ENCODE results near the gene ZC3HAV1L.
"Not testable (repeated sequence)": the region's sequence is repeated elsewhere in the genome, so short reads cannot be mapped to it uniquely, and the experiment has no call there.

The ZC3HAV1L gene

GRCh38 chr7:139079861-139080260 is 44.0 kb upstream of the ZC3HAV1L start:
- H2BK15ac ChIP-seq (ENCODE audit: low read depth, poor library complexity, severe bottlenecking) = no peak overlapping the region
- no peak overlapping the region for H3K9ac ChIP-seq (ENCODE audit: low read length)
- peaks cover 6% of the 10 kb centered on the region for H3K4me1 ChIP-seq (ENCODE audit: control insufficient read depth, insufficient read depth, low read depth, low read length)
- 97% methylated on average over 11 of the region's 15 CpGs for WGBS
- H3K14ac ChIP-seq (ENCODE audit: low read length in 2 of 2) = no peak overlapping the region
- H2BK120ac ChIP-seq (ENCODE audit: low read depth, low read length) = no peak overlapping the region
- H3K18ac ChIP-seq (ENCODE audit: low read depth in 1 of 2, low read length in 2 of 2) = no peak overlapping the region
- H4K8ac ChIP-seq (ENCODE audit: low read length) = no peak overlapping the region
- DNase-seq = no peak
- no peak overlapping the region for H3K4me2 ChIP-seq (ENCODE audit: low read length, poor library complexity, severe bottlenecking)
- H3K23ac ChIP-seq (ENCODE audit: low read length in 2 of 2) = no peak overlapping the region
- H2AFZ ChIP-seq (ENCODE audit: low read depth, low read length) = no peak overlapping the region
- no peak overlapping the region for H3K4ac ChIP-seq (ENCODE audit: low read depth in 1 of 2, low read length in 2 of 2)
- no peak overlapping the region for H3K4me3 ChIP-seq (ENCODE audit: insufficient read depth in 1 of 2, low read depth in 1 of 2, low read length in 2 of 2)
- H2BK5ac ChIP-seq (ENCODE audit: low read depth, low read length, poor library complexity, severe bottlenecking) = no peak overlapping the region
- peaks cover 18% of the 10 kb centered on the region for H3K79me1 ChIP-seq (replicated peaks; ENCODE audit: low read length, poor library complexity, severe bottlenecking)
- no peak overlapping the region for H2BK12ac ChIP-seq (ENCODE audit: low read length in 2 of 2)
- no peak overlapping the region for H3K27ac ChIP-seq (ENCODE audit: low read length, poor library complexity, severe bottlenecking)
- no peaks in the 10 kb centered on the region for H3K9me3 ChIP-seq (ENCODE audit: control insufficient read depth, low read length)
- no peaks in the 10 kb centered on the region for H3K27me3 ChIP-seq (ENCODE audit: control insufficient read depth in 1 of 2, insufficient read depth in 1 of 2, low read length in 2 of 2)
- H3K36me3 ChIP-seq (ENCODE audit: control insufficient read depth in 1 of 2, insufficient read depth in 2 of 2, low read depth in 1 of 2, low read length in 2 of 2) = peaks cover 22 to 92% of the 10 kb centered on the region in 2 experiments
- no peak overlapping the region for H2AK5ac ChIP-seq (ENCODE audit: low read length, severe bottlenecking)
- no peak overlapping the region for H4K91ac ChIP-seq (ENCODE audit: low read length)

- no peak overlapping the region for H3K4me3 ChIP-seq (ENCODE audit: insufficient read depth in 1 of 2, low read depth in 1 of 2, low read length in 2 of 2)
- no peak overlapping the region for H2BK120ac ChIP-seq (ENCODE audit: low read depth, low read length)
- no peaks in the 10 kb centered on the region for H3K9me3 ChIP-seq (ENCODE audit: control insufficient read depth, low read length)
- no peak overlapping the region for H2BK5ac ChIP-seq (ENCODE audit: low read depth, low read length, poor library complexity, severe bottlenecking)
- H3K27ac ChIP-seq (ENCODE audit: low read length, poor library complexity, severe bottlenecking) = no peak overlapping the region
- H2BK12ac ChIP-seq (ENCODE audit: low read length in 2 of 2) = no peak overlapping the region
- no peak overlapping the region for H3K4ac ChIP-seq (ENCODE audit: low read depth in 1 of 2, low read length in 2 of 2)
- H4K91ac ChIP-seq (ENCODE audit: low read length) = peak overlapping the region; percentile 7
- H3K27me3 ChIP-seq (ENCODE audit: control insufficient read depth in 1 of 2, insufficient read depth in 1 of 2, low read length in 2 of 2) = no peaks in the 10 kb centered on the region
- WGBS = 100% methylated on average over 1 of the region's 1 CpG
- no peak for DNase-seq
- H2AK5ac ChIP-seq (ENCODE audit: low read length, severe bottlenecking) = no peak overlapping the region
- no peak overlapping the region for H2AFZ ChIP-seq (ENCODE audit: low read depth, low read length)
- H4K8ac ChIP-seq (ENCODE audit: low read length) = no peak overlapping the region
- H3K18ac ChIP-seq (ENCODE audit: low read depth in 1 of 2, low read length in 2 of 2) = no peak overlapping the region
- H3K4me1 ChIP-seq (ENCODE audit: control insufficient read depth, insufficient read depth, low read depth, low read length) = peaks cover 6% of the 10 kb centered on the region
- H3K9ac ChIP-seq (ENCODE audit: low read length) = no peak overlapping the region
- H3K36me3 ChIP-seq (ENCODE audit: control insufficient read depth in 1 of 2, insufficient read depth in 2 of 2, low read depth in 1 of 2, low read length in 2 of 2) = peaks cover 22 to 87% of the 10 kb centered on the region in 2 experiments
- no peak overlapping the region for H3K14ac ChIP-seq (ENCODE audit: low read length in 2 of 2)
- H3K79me1 ChIP-seq (replicated peaks; ENCODE audit: low read length, poor library complexity, severe bottlenecking) = peaks cover 18% of the 10 kb centered on the region
- H3K4me2 ChIP-seq (ENCODE audit: low read length, poor library complexity, severe bottlenecking) = no peak overlapping the region
- no peak overlapping the region for H3K23ac ChIP-seq (ENCODE audit: low read length in 2 of 2)
- no peak overlapping the region for H2BK15ac ChIP-seq (ENCODE audit: low read depth, poor library complexity, severe bottlenecking)
These were observed 43.1 kb upstream of the ZC3HAV1L start for GRCh38 chr7:139078911-139079310.

GRCh38 chr7:139078399-139078798 is 42.6 kb upstream of the ZC3HAV1L start:
- Histone ChIP-seq H3K4ac (ENCODE audit: low read depth in 1 of 2, low read length in 2 of 2) (no peak overlapping the region), H3K9me3 (ENCODE audit: control insufficient read depth, low read length) (no peaks in the 10 kb centered on the region), H3K79me1 (replicated peaks; ENCODE audit: low read length, poor library complexity, severe bottlenecking) (peaks cover 21% of the 10 kb centered on the region), H4K91ac (ENCODE audit: low read length) (no peak overlapping the region), H3K9ac (ENCODE audit: low read length) (no peak overlapping the region), H2AK5ac (ENCODE audit: low read length, severe bottlenecking) (no peak overlapping the region), H3K23ac (ENCODE audit: low read length in 2 of 2) (no peak overlapping the region), H3K4me1 (ENCODE audit: control insufficient read depth, insufficient read depth, low read depth, low read length) (peaks cover 6% of the 10 kb centered on the region), H4K8ac (ENCODE audit: low read length) (no peak overlapping the region), H3K18ac (ENCODE audit: low read depth in 1 of 2, low read length in 2 of 2) (no peak overlapping the region), H2BK120ac (ENCODE audit: low read depth, low read length) (no peak overlapping the region), H2AFZ (ENCODE audit: low read depth, low read length) (no peak overlapping the region), H3K27ac (ENCODE audit: low read length, poor library complexity, severe bottlenecking) (no peak overlapping the region), H3K14ac (ENCODE audit: low read length in 2 of 2) (no peak overlapping the region), H2BK12ac (ENCODE audit: low read length in 2 of 2) (no peak overlapping the region), H2BK15ac (ENCODE audit: low read depth, poor library complexity, severe bottlenecking) (no peak overlapping the region), H2BK5ac (ENCODE audit: low read depth, low read length, poor library complexity, severe bottlenecking) (no peak overlapping the region), H3K27me3 (ENCODE audit: control insufficient read depth in 1 of 2, insufficient read depth in 1 of 2, low read length in 2 of 2) (no peaks in the 10 kb centered on the region), H3K4me2 (ENCODE audit: low read length, poor library complexity, severe bottlenecking) (no peak overlapping the region), H3K36me3 (ENCODE audit: control insufficient read depth in 1 of 2, insufficient read depth in 2 of 2, low read depth in 1 of 2, low read length in 2 of 2) (peaks cover 23 to 87% of the 10 kb centered on the region in 2 experiments), H3K4me3 (ENCODE audit: insufficient read depth in 1 of 2, low read depth in 1 of 2, low read length in 2 of 2) (no peak overlapping the region)
- peak; percentile 31 for DNase-seq
- whole genome bisulfite sequencing = no CpG with 5 or more reads among the region's 1 CpG

GRCh38 chr7:139077706-139078105 is 41.9 kb upstream of the ZC3HAV1L start:
- peaks cover 21% of the 10 kb centered on the region for H3K79me1 ChIP-seq (replicated peaks; ENCODE audit: low read length, poor library complexity, severe bottlenecking)

More at GRCh38 chr7:139077706-139078105, 41.9 kb upstream of the ZC3HAV1L start:
- H2BK15ac ChIP-seq (ENCODE audit: low read depth, poor library complexity, severe bottlenecking); H4K91ac ChIP-seq (ENCODE audit: low read length); H2AK5ac ChIP-seq (ENCODE audit: low read length, severe bottlenecking); H3K9ac ChIP-seq (ENCODE audit: low read length); H3K4me3 ChIP-seq (ENCODE audit: insufficient read depth in 1 of 2, low read depth in 1 of 2, low read length in 2 of 2); H2BK12ac ChIP-seq (ENCODE audit: low read length in 2 of 2); H2BK5ac ChIP-seq (ENCODE audit: low read depth, low read length, poor library complexity, severe bottlenecking); DNase-seq; H3K4ac ChIP-seq (ENCODE audit: low read depth in 1 of 2, low read length in 2 of 2); H3K23ac ChIP-seq (ENCODE audit: low read length in 2 of 2); H3K27me3 ChIP-seq (ENCODE audit: control insufficient read depth in 1 of 2, insufficient read depth in 1 of 2, low read length in 2 of 2); H4K8ac ChIP-seq (ENCODE audit: low read length); H3K4me1 ChIP-seq (ENCODE audit: control insufficient read depth, insufficient read depth, low read depth, low read length); H2AFZ ChIP-seq (ENCODE audit: low read depth, low read length); H3K9me3 ChIP-seq (ENCODE audit: control insufficient read depth, low read length); H2BK120ac ChIP-seq (ENCODE audit: low read depth, low read length); H3K4me2 ChIP-seq (ENCODE audit: low read length, poor library complexity, severe bottlenecking); H3K14ac ChIP-seq (ENCODE audit: low read length in 2 of 2); H3K18ac ChIP-seq (ENCODE audit: low read depth in 1 of 2, low read length in 2 of 2); H3K27ac ChIP-seq (ENCODE audit: low read length, poor library complexity, severe bottlenecking): not testable (repeated sequence)
- WGBS = 94% methylated on average over 5 of the region's 5 CpGs
- peaks cover 27 to 86% of the 10 kb centered on the region in 2 experiments for H3K36me3 ChIP-seq (ENCODE audit: control insufficient read depth in 1 of 2, insufficient read depth in 2 of 2, low read depth in 1 of 2, low read length in 2 of 2)

All from mesenchymal stem cell (in vitro differentiated cells and primary cell).